MG63 (cell line): Measurements from ENCODE around the gene SPATA31A7. TPM values are rescaled to one million over a fixed set of nuclear protein-coding genes. Genes with fewer than 3 reads are reported as not detected.
"Not testable (repeated sequence)": the region's sequence is repeated elsewhere in the genome, so short reads cannot be mapped to it uniquely, and the experiment has no call there.

Experiments used
- DNase-seq: peaks from one replicate; pipeline ENCODE4 v3.0.0-alpha.2; 2020
- H3K27me3 ChIP-seq: fragments of 250-450 bp; sonication (Bioruptor Pico); 2 replicates; pipeline ENCODE4 v1.5.1; 2020; ENCODE audit warnings: mild to moderate bottlenecking, moderate library complexity
- H3K36me3 ChIP-seq: fragments of 250-450 bp; sonication (Bioruptor Pico); 2 replicates; pipeline ENCODE4 v1.5.1; 2020; ENCODE audit warnings: mild to moderate bottlenecking, moderate library complexity
- H3K4me3 ChIP-seq: fragments of 250-450 bp; sonication (Bioruptor Pico); 2 replicates; pipeline ENCODE4 v1.5.1; 2020; ENCODE audit warnings: mild to moderate bottlenecking, moderate library complexity
- H3K9me3 ChIP-seq: fragments of 250-450 bp; sonication (Bioruptor Pico); 2 replicates; pipeline ENCODE4 v1.5.1; 2020; ENCODE audit warnings: mild to moderate bottlenecking, moderate library complexity
- total RNA-seq: library from RNA; depleted of rRNA; stranded (reverse); fragments of >200 nt; shearing (Covaris generic); gene quantifications from 2 replicates; pipeline ENCODE4 v1.2.3, GENCODE V29; 2014; ENCODE audit warnings: low replicate concordance; rRNA removed

The SPATA31A7 gene
- not detected in 2 replicates for total RNA-seq

GRCh38 chr9:61189736-61190135 is at the start of gene SPATA31A7:
Gene SPATA31A7, plus strand, starts transcription at chr9:61190036. Its CDS starts 29 bp downstream, at chr9:61190065.
- H3K4me3 ChIP-seq, H3K36me3 ChIP-seq, DNase-seq, H3K27me3 ChIP-seq, H3K9me3 ChIP-seq: not testable (repeated sequence)

GRCh38 chr9:61226438-61226837 is 36.6 kb downstream of the SPATA31A7 start:
- H3K4me3 ChIP-seq, H3K36me3 ChIP-seq, H3K9me3 ChIP-seq, DNase-seq, H3K27me3 ChIP-seq: not testable (repeated sequence)
